GM12878 (cell line): ENCODE data around the gene RBSN. TPM values are rescaled to one million over a fixed set of nuclear protein-coding genes. Genes with fewer than 3 reads are reported as not detected.

Experiments used
- ATAC-seq: fragments of 200-7000 bp; cut with Tn5 transposase; 3 replicates; pipeline ENCODE4 v1.9.1; 2020; ENCODE audit warnings: mild to moderate bottlenecking, moderate library complexity
- BruUV-seq: library from RNA; stranded (reverse); fragments of 400-500 nt; replicated peaks from 2 replicates; lab custom pipeline; 2021; lab: Mats Ljungman, UMichigan
- CTCF ChIA-PET: fragments of 300-600 bp; sonication (Branson Sonifier 250); formaldehyde crosslinking; extraction: SDS; loops from one replicate; lab custom pipeline; 2021; ENCODE audit warnings: inconsistent platforms; lab: Yijun Ruan, JAX
- POLR2A ChIA-PET: fragments of 350-600 bp; formaldehyde crosslinking; extraction: SDS; loops from one replicate; lab custom pipeline; 2021; ENCODE audit warnings: inconsistent platforms; lab: Charles Lee
- RAD21 ChIA-PET: fragments of 300-600 bp; sonication (Branson Sonifier 250); formaldehyde crosslinking; loops from one replicate; lab custom pipeline; 2023; ENCODE audit warnings: antibody characterized with exemption; ENCODE audit not compliant: unreplicated experiment; lab: Charles Lee
- SMC1A ChIA-PET: fragments of 300-600 bp; sonication (Branson Sonifier 250); formaldehyde crosslinking; loops from one replicate; lab custom pipeline; 2023; ENCODE audit not compliant: unreplicated experiment, uncharacterized antibody; lab: Charles Lee
- DNase-seq: peaks from one replicate; pipeline ENCODE4 v3.0.0-alpha.2; 2011; ENCODE audit warnings: low read depth, low spot score
- FAIRE-seq: peaks from 3 replicates; lab custom pipeline; 2011; peaks lifted over from hg19 to GRCh38; lab: Jason Lieb, UNC
- H2AFZ ChIP-seq: 2 replicates; pipeline ENCODE4 v1.6.0; 2011; ENCODE audit warnings: low read depth, low read length, control low read depth; ENCODE audit not compliant: control insufficient read depth
- H3K27ac ChIP-seq: 2 replicates; pipeline ENCODE4 v1.5.1; 2011; ENCODE audit warnings: control low read depth; ENCODE audit not compliant: control insufficient read depth, insufficient read depth
- H3K27me3 ChIP-seq, 2 experiments: replicated peaks in 1 of 2; 2 replicates each; pipeline versions ENCODE4 v1.6.0 to v1.6.1; 2011; ENCODE audit warnings: low read length in 1 of 2; ENCODE audit not compliant: control insufficient read depth in 2 of 2, insufficient read depth in 2 of 2
- H3K36me3 ChIP-seq, 2 experiments: 2 replicates each; pipeline ENCODE4 v1.5.1; 2011; ENCODE audit warnings: low read length in 1 of 2; ENCODE audit not compliant: control insufficient read depth in 2 of 2, insufficient read depth in 2 of 2
- H3K4me1 ChIP-seq: 2 replicates; pipeline ENCODE4 v1.6.1; 2011; ENCODE audit warnings: mild to moderate bottlenecking, low read length, moderate library complexity, mixed read lengths; ENCODE audit not compliant: control insufficient read depth, insufficient read depth
- H3K4me2 ChIP-seq: 2 replicates; pipeline ENCODE4 v1.6.0; 2011; ENCODE audit warnings: control low read depth; ENCODE audit not compliant: control insufficient read depth, insufficient read depth
- H3K4me3 ChIP-seq: fragments of 200-600 bp; sonication (generic); 2 replicates; pipeline ENCODE4 v1.5.1; 2016
- H3K79me2 ChIP-seq: 2 replicates; pipeline ENCODE4 v1.6.0; 2011; ENCODE audit warnings: low read length; ENCODE audit not compliant: control insufficient read depth, insufficient read depth
- H3K9ac ChIP-seq: 2 replicates; pipeline ENCODE4 v1.8.0; 2011; ENCODE audit warnings: low read length, control low read depth, mixed read lengths; ENCODE audit not compliant: control insufficient read depth, insufficient read depth
- H3K9me3 ChIP-seq: replicated peaks from 3 replicates; pipeline ENCODE4 v1.5.1; 2011; ENCODE audit warnings: mild to moderate bottlenecking, low read length; ENCODE audit not compliant: control insufficient read depth, insufficient read depth
- H4K20me1 ChIP-seq: 2 replicates; pipeline ENCODE4 v1.6.0; 2011; ENCODE audit not compliant: control insufficient read depth, insufficient read depth
- ATF7 ChIP-seq: fragments of 450-650 bp; IDR thresholded peaks from 2 replicates; pipeline ENCODE4 v1.6.1; 2016; ENCODE audit warnings: low read depth, mild to moderate bottlenecking
- BMI1 ChIP-seq: fragments of 450-650 bp; IDR thresholded peaks from 2 replicates; pipeline ENCODE4 v1.6.1; 2016; ENCODE audit warnings: mild to moderate bottlenecking, moderate library complexity, borderline replicate concordance
- CBX5 ChIP-seq: sonication (generic); IDR thresholded peaks from 2 replicates; pipeline ENCODE4 v1.6.1; 2016; ENCODE audit warnings: low read depth, moderate library complexity, mild to moderate bottlenecking, inconsistent platforms
- FOS ChIP-seq: IDR thresholded peaks from 3 replicates; pipeline ENCODE4 v1.6.1; 2011; ENCODE audit warnings: borderline replicate concordance; ENCODE audit not compliant: insufficient read length; ENCODE audit errors: extremely low read depth
- JUND ChIP-seq: IDR thresholded peaks from 2 replicates; pipeline ENCODE4 v1.6.1; 2012; ENCODE audit warnings: low read depth, mild to moderate bottlenecking, low read length, improper control_type of control experiment, moderate library complexity
- KDM1A ChIP-seq: fragments of 200-600 bp; sonication (generic); IDR thresholded peaks from 2 replicates; pipeline ENCODE4 v1.6.1; 2016; ENCODE audit warnings: borderline replicate concordance
- NFIC ChIP-seq: IDR thresholded peaks from 2 replicates; pipeline ENCODE4 v1.6.1; 2012; ENCODE audit warnings: low read depth, mild to moderate bottlenecking, inconsistent platforms, low read length, moderate library complexity
- NFXL1 ChIP-seq: fragments of 450-650 bp; IDR thresholded peaks from 2 replicates; pipeline ENCODE4 v1.6.1; 2017; ENCODE audit warnings: antibody characterized with exemption, mild to moderate bottlenecking, borderline replicate concordance
- NFYA ChIP-seq: IDR thresholded peaks from 2 replicates; pipeline ENCODE4 v1.6.1; 2011; ENCODE audit warnings: low read depth, mild to moderate bottlenecking, low read length, improper control_type of control experiment, borderline replicate concordance
- PAX5 ChIP-seq: IDR thresholded peaks from 2 replicates; pipeline ENCODE4 v1.6.1; 2011; ENCODE audit warnings: low read depth, low read length, borderline replicate concordance
- PML ChIP-seq: IDR thresholded peaks from 2 replicates; pipeline ENCODE4 v1.6.1; 2012; ENCODE audit warnings: low read length, inconsistent platforms
- POLR2AphosphoS2 ChIP-seq: IDR thresholded peaks from 2 replicates; pipeline ENCODE4 v1.6.1; 2011; ENCODE audit warnings: low read depth, mild to moderate bottlenecking, low read length, improper control_type of control experiment, moderate library complexity
- SMC3 ChIP-seq: IDR thresholded peaks from 2 replicates; pipeline ENCODE4 v1.6.1; 2011; ENCODE audit warnings: low read length, improper control_type of control experiment, borderline replicate concordance
- SP1 ChIP-seq: IDR thresholded peaks from one replicate; pipeline ENCODE4 v1.6.1; 2011; ENCODE audit warnings: low read depth, low read length
- STAT1 ChIP-seq: fragments of 450-650 bp; conservative IDR thresholded peaks from 2 replicates; pipeline ENCODE4 v1.6.1; 2014; ENCODE audit warnings: antibody characterized with exemption, mild to moderate bottlenecking
- TARDBP ChIP-seq: IDR thresholded peaks from 2 replicates; pipeline ENCODE4 v1.6.1; 2016; ENCODE audit warnings: borderline replicate concordance
- ZNF24 ChIP-seq: fragments of 450-650 bp; IDR thresholded peaks from 2 replicates; pipeline ENCODE4 v1.6.1; 2017; ENCODE audit warnings: antibody characterized with exemption, mild to moderate bottlenecking
- WGBS: methylation state at CpG from one replicate; pipeline ENCODE4 v1.1.6; 2016; ENCODE audit warnings: low lambda C conversion rate; ENCODE audit not compliant: insufficient replicate concordance, insufficient coverage; ENCODE audit errors: missing lambda C conversion rate; 5-methylcytosine and 5-hydroxymethylcytosine counted together
- in situ Hi-C: fragments of 300-500 bp; cut with MboI; formaldehyde crosslinking; loops from 9 replicates; pipeline ENCODE4 v1.14.3; 2018; ENCODE audit warnings: mixed read lengths
- intact Hi-C: fragments of 100-400 bp; cut with micrococcal nuclease; formaldehyde crosslinking; loops from one replicate; pipeline ENCODE4 v1.14.2; 2022; ENCODE audit not compliant: unreplicated experiment
- polyA plus RNA-seq, 11 experiments: library from polyadenylated mRNA; depleted of rRNA in 4 of 11; unstranded in 6 of 11; stranded (reverse) in 5 of 11; fragments of >200 nt; fragmentation: Nextera tagmentation in 4 of 11; fragmentation: Illumina TruSeq in 1 of 11; extraction: Ambion mirVana in 4 of 11; extraction: Trizol in 1 of 11; gene quantifications; 1 replicate in 1 of 11; 2 replicates in 10 of 11; pipeline versions ENCODE4 v1.2.1 to v1.2.3, GENCODE V29; 2011 to 2016; ENCODE audit warnings: inconsistent platforms in 2 of 11, missing spikeins in 2 of 11, low read depth in 1 of 11
- total RNA-seq, 4 experiments: library from RNA; depleted of rRNA in 3 of 4; stranded (reverse); fragments of >200 nt in 3 of 4; fragmentation: Illumina TruSeq in 1 of 4; extraction: Trizol in 1 of 4; gene quantifications; 2 replicates each; pipeline versions ENCODE4 v1.2.1 to v1.2.3, GENCODE V29; 2013 to 2021
- TF ChIP-seq, protein P1 (sequence below): fragments of 450-650 bp; IDR thresholded peaks from 2 replicates; pipeline ENCODE4 v1.6.1; 2016; ENCODE audit warnings: mild to moderate bottlenecking
- TF ChIP-seq, protein P2 (sequence below): fragments of 450-650 bp; IDR thresholded peaks from 2 replicates; pipeline ENCODE4 v1.6.1; 2017; ENCODE audit warnings: borderline replicate concordance
- TF ChIP-seq, protein P3 (sequence below): IDR thresholded peaks from 2 replicates; pipeline ENCODE4 v1.6.1; 2011; ENCODE audit warnings: mild to moderate bottlenecking, low read depth, low read length, moderate library complexity; ENCODE audit not compliant: insufficient replicate concordance

The RBSN gene
- total and polyA plus RNA-seq, 10 of the 15 experiments (the other 5 are each of a cell fraction or from before 2014, with no cell fraction given): 2.0 to 17.5 (median 10.5) TPM

DNA sequence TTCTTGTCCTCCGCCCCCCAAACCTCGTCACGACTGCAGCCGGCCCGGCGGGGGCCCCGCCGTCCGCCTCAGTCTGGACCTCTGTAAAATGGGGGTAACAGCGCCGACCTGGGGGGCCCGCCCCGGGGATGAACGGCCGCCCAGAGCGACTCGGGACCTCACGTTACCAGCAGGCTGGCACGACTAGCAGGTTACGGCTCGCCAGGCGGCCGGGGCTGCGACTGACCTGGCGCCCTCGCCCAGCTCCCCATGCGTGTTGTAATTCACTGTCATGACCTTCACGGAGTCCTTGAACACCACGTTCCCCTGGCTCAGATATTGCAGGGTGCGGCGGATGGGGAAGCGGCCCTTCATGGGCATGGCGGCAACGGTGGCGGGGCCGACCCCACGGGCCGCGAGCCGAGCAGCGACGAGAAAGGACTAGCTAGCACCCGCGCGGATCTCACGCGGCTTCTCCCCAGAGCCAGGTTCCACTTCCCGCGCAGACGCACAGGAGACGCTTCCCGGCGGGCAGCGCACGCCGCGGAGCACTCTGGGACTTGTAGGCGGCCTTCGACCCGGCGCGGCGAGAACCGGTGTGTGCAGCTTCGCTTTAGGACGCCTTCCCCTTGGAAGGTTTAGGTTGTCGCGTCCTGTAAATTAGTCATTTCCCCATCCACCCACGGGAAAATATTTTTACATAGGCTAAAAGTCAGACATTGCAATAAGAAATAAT is 34.0 kb downstream of the RBSN start, which contains the start of gene MRPS25:
Gene MRPS25 (minus strand): TSS at position 481 of the 715 bp plus-strand sequence. CDS start 121 bp downstream, at position 360.
- peak within 1 kb of the TSS; percentile 95 for H3K4me2 ChIP-seq
- peak within 1 kb of the TSS; percentile 89 for H3K27ac ChIP-seq
- H2AFZ ChIP-seq: peak within 1 kb of the TSS; percentile 95
- no peaks in the 10 kb centered on the region for H3K27me3 ChIP-seq
- under 1% methylated on average over 67 of the region's 69 CpGs for WGBS
- peaks cover 0 to 4% of the 10 kb centered on the region in 2 experiments; a peak in 1 of 4 replicates for H3K36me3 ChIP-seq
- ChIA-PET POLR2A (interaction anchor here (0.6 to 2.8 kb wide), 11 partner anchors 10 to 462 kb away, joined by 3 to 30 read pairs (median 3); partner anchors contain the start of gene RBSN), RAD21 (interaction anchor here (0.6 to 3.9 kb wide), 6 partner anchors 10 to 141 kb away, joined by 3 to 30 read pairs (median 3); partner anchors contain the start of gene CAPN7), SMC1A (interaction anchor here (0.7 to 3.0 kb wide), 8 partner anchors 10 to 135 kb away, joined by 3 to 20 read pairs (median 4); partner anchors contain the start of gene RBSN), CTCF (interaction anchor here (0.8 to 4.4 kb wide), 8 partner anchors 10 to 340 kb away, joined by 3 to 50 read pairs (median 5); partner anchors contain the start of gene RBSN)
- peak; percentile 89 for FAIRE-seq
- peak; percentile 98 for ATAC-seq
- H3K79me2 ChIP-seq: peaks cover 26% of the 10 kb centered on the region
- H3K9ac ChIP-seq: peak within 1 kb of the TSS; percentile 97
- H3K4me1 ChIP-seq: peaks cover 13% of the 10 kb centered on the region
- no TSS peak for BruUV-seq
- DNase-seq: peak; percentile 64
- in situ Hi-C loops (no loop called here), intact Hi-C loops (loop anchor here (1.0 to 5.0 kb wide), 2 partner anchors 10 to 118 kb away; partner anchors contain the start of gene NR2C2)
- H3K4me3 ChIP-seq: peak within 1 kb of the TSS; percentile 83
- no peaks in the 10 kb centered on the region for H4K20me1 ChIP-seq
- no peaks in the 10 kb centered on the region for H3K9me3 ChIP-seq
- TF ChIP-seq, protein P1, sequence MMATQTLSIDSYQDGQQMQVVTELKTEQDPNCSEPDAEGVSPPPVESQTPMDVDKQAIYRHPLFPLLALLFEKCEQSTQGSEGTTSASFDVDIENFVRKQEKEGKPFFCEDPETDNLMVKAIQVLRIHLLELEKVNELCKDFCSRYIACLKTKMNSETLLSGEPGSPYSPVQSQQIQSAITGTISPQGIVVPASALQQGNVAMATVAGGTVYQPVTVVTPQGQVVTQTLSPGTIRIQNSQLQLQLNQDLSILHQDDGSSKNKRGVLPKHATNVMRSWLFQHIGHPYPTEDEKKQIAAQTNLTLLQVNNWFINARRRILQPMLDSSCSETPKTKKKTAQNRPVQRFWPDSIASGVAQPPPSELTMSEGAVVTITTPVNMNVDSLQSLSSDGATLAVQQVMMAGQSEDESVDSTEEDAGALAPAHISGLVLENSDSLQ: no peak
- TF ChIP-seq SMC3 (no peak), FOS (no peak), NFXL1 (no peak), KDM1A (no peak), CBX5 (no peak), NFIC (no peak), PAX5 (no peak), ATF7 (no peak), BMI1 (no peak), PML (peak; percentile 89), JUND (no peak), POLR2AphosphoS2 (peak; percentile 84), STAT1 (peak; percentile 30; the same call in 1 of the 2 replicates), TARDBP (peak; percentile 58; the same call in 1 of the 2 replicates), ZNF24 (no peak), NFYA (no peak), SP1 (no peak)
- TF ChIP-seq, protein P2, sequence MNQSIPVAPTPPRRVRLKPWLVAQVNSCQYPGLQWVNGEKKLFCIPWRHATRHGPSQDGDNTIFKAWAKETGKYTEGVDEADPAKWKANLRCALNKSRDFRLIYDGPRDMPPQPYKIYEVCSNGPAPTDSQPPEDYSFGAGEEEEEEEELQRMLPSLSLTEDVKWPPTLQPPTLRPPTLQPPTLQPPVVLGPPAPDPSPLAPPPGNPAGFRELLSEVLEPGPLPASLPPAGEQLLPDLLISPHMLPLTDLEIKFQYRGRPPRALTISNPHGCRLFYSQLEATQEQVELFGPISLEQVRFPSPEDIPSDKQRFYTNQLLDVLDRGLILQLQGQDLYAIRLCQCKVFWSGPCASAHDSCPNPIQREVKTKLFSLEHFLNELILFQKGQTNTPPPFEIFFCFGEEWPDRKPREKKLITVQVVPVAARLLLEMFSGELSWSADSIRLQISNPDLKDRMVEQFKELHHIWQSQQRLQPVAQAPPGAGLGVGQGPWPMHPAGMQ: no peak
- TF ChIP-seq, protein P3, sequence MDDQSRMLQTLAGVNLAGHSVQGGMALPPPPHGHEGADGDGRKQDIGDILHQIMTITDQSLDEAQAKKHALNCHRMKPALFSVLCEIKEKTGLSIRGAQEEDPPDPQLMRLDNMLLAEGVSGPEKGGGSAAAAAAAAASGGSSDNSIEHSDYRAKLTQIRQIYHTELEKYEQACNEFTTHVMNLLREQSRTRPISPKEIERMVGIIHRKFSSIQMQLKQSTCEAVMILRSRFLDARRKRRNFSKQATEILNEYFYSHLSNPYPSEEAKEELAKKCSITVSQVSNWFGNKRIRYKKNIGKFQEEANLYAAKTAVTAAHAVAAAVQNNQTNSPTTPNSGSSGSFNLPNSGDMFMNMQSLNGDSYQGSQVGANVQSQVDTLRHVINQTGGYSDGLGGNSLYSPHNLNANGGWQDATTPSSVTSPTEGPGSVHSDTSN: no peak
